RWPE2 (cell line): ENCODE measurements around the gene CALY.

Experiments used
- ATAC-seq: fragments of 200-7000 bp; cut with Tn5 transposase; 3 replicates; pipeline ENCODE4 v1.9.1; 2021; ENCODE audit warnings: low read depth
- DNase-seq: peaks from one replicate; pipeline ENCODE4 v3.0.0-alpha.2; 2020; ENCODE audit warnings: low spot score
- H3K27ac ChIP-seq: fragments of 450-650 bp; 2 replicates; pipeline ENCODE4 v1.5.1; 2017; ENCODE audit warnings: mild to moderate bottlenecking; ENCODE audit not compliant: poor library complexity, severe bottlenecking
- H3K27me3 ChIP-seq: fragments of 250-450 bp; sonication (Bioruptor Pico); 2 replicates; pipeline ENCODE4 v1.5.1; 2021; ENCODE audit warnings: mild to moderate bottlenecking, moderate library complexity; ENCODE audit not compliant: insufficient read depth, poor library complexity, severe bottlenecking
- H3K36me3 ChIP-seq: fragments of 250-450 bp; sonication (Bioruptor Pico); 2 replicates; pipeline ENCODE4 v1.5.1; 2020; ENCODE audit warnings: low read depth, mild to moderate bottlenecking, moderate library complexity
- H3K4me1 ChIP-seq: fragments of 250-450 bp; sonication (Bioruptor Pico); 2 replicates; pipeline ENCODE4 v1.5.1; 2021; ENCODE audit warnings: mild to moderate bottlenecking, moderate library complexity; ENCODE audit not compliant: insufficient read depth, poor library complexity, severe bottlenecking
- H3K4me3 ChIP-seq: fragments of 250-450 bp; sonication (Bioruptor Pico); 2 replicates; pipeline ENCODE4 v1.5.1; 2021; ENCODE audit warnings: mild to moderate bottlenecking, moderate library complexity; ENCODE audit not compliant: severe bottlenecking
- H3K9me3 ChIP-seq: fragments of 250-450 bp; sonication (Bioruptor Pico); 2 replicates; pipeline ENCODE4 v1.5.1; 2021; ENCODE audit warnings: mild to moderate bottlenecking, moderate library complexity; ENCODE audit not compliant: severe bottlenecking
- CTCF ChIP-seq: fragments of 450-650 bp; IDR thresholded peaks from one replicate; pipeline ENCODE4 v1.5.1; 2017; ENCODE audit warnings: mild to moderate bottlenecking, moderate library complexity; ENCODE audit not compliant: poor library complexity, severe bottlenecking

CALY gene

GRCh38 chr10:133359972-133360610, 23.4 kb upstream of the CALY start:
- Histone ChIP-seq H3K27ac (no peak overlapping the region), H3K9me3 (no peaks in the 10 kb centered on the region), H3K4me3 (no peak overlapping the region), H3K27me3 (no peaks in the 10 kb centered on the region), H3K4me1 (no peaks in the 10 kb centered on the region), H3K36me3 (peaks cover 32% of the 10 kb centered on the region)
- ATAC-seq, result no peak
- no peak for TF ChIP-seq CTCF
- DNase-seq, result no peak

GRCh38 chr10:133359554-133359971, 22.9 kb upstream of the CALY start:
- H3K36me3 ChIP-seq, result peaks cover 29% of the 10 kb centered on the region
- no peak for DNase-seq
- H3K4me3 ChIP-seq, result no peak overlapping the region
- no peak overlapping the region for H3K27ac ChIP-seq
- TF ChIP-seq CTCF, result no peak
- H3K9me3 ChIP-seq, result no peaks in the 10 kb centered on the region
- no peaks in the 10 kb centered on the region for H3K4me1 ChIP-seq
- peak; percentile 12; the same call in 1 of the 3 replicates for ATAC-seq
- no peaks in the 10 kb centered on the region for H3K27me3 ChIP-seq

- Histone ChIP-seq H3K27me3 (no peaks in the 10 kb centered on the region), H3K4me1 (no peaks in the 10 kb centered on the region), H3K4me3 (no peak overlapping the region), H3K36me3 (peaks cover 23% of the 10 kb centered on the region), H3K9me3 (no peaks in the 10 kb centered on the region), H3K27ac (no peak overlapping the region)
- DNase-seq (no peak), ATAC-seq (no peak)
- no peak for TF ChIP-seq CTCF
Measured at GRCh38 chr10:133358925-133359310, 22.2 kb upstream of the CALY start.

GRCh38 chr10:133358162-133358924, 21.6 kb upstream of the CALY start:
- H3K27ac ChIP-seq, result no peak overlapping the region
- no peak overlapping the region for H3K4me3 ChIP-seq
- ATAC-seq (no peak), DNase-seq (no peak)
- no peaks in the 10 kb centered on the region for H3K27me3 ChIP-seq
- peaks cover 17% of the 10 kb centered on the region; the same call in 1 of the 2 replicates for H3K36me3 ChIP-seq
- no peak for TF ChIP-seq CTCF
- H3K4me1 ChIP-seq, result no peaks in the 10 kb centered on the region
- no peaks in the 10 kb centered on the region for H3K9me3 ChIP-seq
